ENCODE results near the gene BCL6B. TPM values are rescaled to one million over a fixed set of nuclear protein-coding genes. Genes with fewer than 3 reads are reported as not detected.

Gene BCL6B
- total and polyA plus RNA-seq, 10 of the 15 experiments (the other 5 are each of a cell fraction or from before 2014, with no cell fraction given), result 0.06 to 0.85 (median 0.11) TPM; not detected in 1

DNA sequence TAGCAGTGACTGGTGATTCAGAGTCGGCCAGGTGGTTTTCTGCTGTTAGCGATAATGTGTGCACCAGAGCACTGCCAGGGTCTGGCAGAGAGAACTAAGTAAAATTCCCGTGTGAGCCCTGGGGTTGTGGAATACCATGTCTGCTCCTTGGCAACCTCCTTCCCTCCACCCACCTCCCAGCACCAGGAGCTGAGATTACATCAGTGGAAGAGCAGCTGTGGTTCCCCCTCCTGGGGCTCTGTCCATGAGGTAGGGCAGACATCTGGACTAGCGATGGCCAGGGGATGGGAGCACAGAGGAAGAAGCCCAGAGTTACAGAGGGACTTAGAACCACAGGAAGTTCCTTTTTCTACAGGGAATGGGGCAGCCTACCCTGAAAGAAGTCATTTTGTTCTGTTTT lies 41.4 kb downstream of the BCL6B start (continued):
- TF ChIP-seq, protein P1, sequence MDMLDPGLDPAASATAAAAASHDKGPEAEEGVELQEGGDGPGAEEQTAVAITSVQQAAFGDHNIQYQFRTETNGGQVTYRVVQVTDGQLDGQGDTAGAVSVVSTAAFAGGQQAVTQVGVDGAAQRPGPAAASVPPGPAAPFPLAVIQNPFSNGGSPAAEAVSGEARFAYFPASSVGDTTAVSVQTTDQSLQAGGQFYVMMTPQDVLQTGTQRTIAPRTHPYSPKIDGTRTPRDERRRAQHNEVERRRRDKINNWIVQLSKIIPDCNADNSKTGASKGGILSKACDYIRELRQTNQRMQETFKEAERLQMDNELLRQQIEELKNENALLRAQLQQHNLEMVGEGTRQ (IDR thresholded peaks at IDR 0.05; ENCODE audit: borderline replicate concordance, low read depth, low read length), result no peak
- TF ChIP-seq LARP7 (IDR thresholded peaks at IDR 0.05) (no peak), SREBF1 (IDR thresholded peaks at IDR 0.05; ENCODE audit: low read length) (no peak), JUNB (IDR thresholded peaks at IDR 0.05) (no peak)

DNA sequence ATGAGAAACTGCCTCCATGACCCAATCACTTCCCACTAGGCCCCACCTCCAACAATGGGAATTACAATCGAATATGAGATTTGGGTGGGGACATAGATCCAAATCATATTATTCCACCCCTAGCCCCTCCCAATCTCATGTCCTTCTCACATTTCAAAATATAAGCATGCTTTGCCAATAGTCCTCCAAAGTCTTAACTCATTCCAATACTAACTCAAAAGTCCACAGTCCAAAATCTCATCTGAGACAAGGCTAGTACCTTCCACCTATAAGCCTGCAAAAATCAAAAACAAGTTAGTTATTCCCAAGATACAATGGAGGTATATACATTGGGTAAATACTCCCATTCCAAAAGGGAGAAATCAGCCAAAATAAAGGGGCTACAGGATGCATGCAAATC lies 44.3 kb downstream of the BCL6B start:
- TF ChIP-seq EGR1 (IDR thresholded peaks at IDR 0.05; ENCODE audit: borderline replicate concordance in 1 of 2, low read depth in 2 of 2, low read length in 2 of 2) (no peak), FOXM1 (IDR thresholded peaks at IDR 0.05; ENCODE audit: low read depth, low read length) (no peak), TCF3 (IDR thresholded peaks at IDR 0.05; ENCODE audit: borderline replicate concordance, insufficient read depth, low read depth, low read length) (no peak), NFYB (IDR thresholded peaks at IDR 0.05; ENCODE audit: insufficient read depth, low read depth, low read length) (no peak), NR2C1 (IDR thresholded peaks at IDR 0.05) (no peak), TARDBP (IDR thresholded peaks at IDR 0.05; ENCODE audit: borderline replicate concordance) (no peak), BRCA1 (IDR thresholded peaks at IDR 0.05; ENCODE audit: low read depth, low read length) (no peak), STAT1 (conservative IDR thresholded peaks at IDR 0.05) (no peak)
- POLR2A ChIA-PET, result no interaction called here
- H3K79me2 ChIP-seq (ENCODE audit: control insufficient read depth, insufficient read depth, low read length), result no peaks in the 10 kb centered on the region
- H4K20me1 ChIP-seq (ENCODE audit: control insufficient read depth, insufficient read depth), result no peaks in the 10 kb centered on the region
- CTCF ChIA-PET, result no interaction called here
- no peak overlapping the region for H3K9ac ChIP-seq (ENCODE audit: control insufficient read depth, insufficient read depth, low read length)
- DNase-seq (ENCODE audit: low read depth, low spot score) (no peak), FAIRE-seq (no peak), ATAC-seq (no peak)
- no TSS peak for BruUV-seq (replicated peaks)
- no peaks in the 10 kb centered on the region for H3K36me3 ChIP-seq (ENCODE audit: control insufficient read depth in 2 of 2, insufficient read depth in 2 of 2, low read length in 1 of 2)
- SMC1A ChIA-PET (ENCODE audit: uncharacterized antibody, unreplicated experiment), result no interaction called here
- no peak overlapping the region for H2AFZ ChIP-seq (ENCODE audit: control insufficient read depth, low read depth, low read length)
- in situ Hi-C loops (cut with MboI) (no loop called here), intact Hi-C loops (cut with micrococcal nuclease; ENCODE audit: unreplicated experiment) (no loop called here)
- H3K4me1 ChIP-seq (ENCODE audit: control insufficient read depth, insufficient read depth, low read length), result no peaks in the 10 kb centered on the region
- no peak overlapping the region for H3K4me3 ChIP-seq
- no peaks in the 10 kb centered on the region; the same call in 2 of the 3 replicates for H3K9me3 ChIP-seq (replicated peaks; ENCODE audit: control insufficient read depth, insufficient read depth, low read length)
- H3K27ac ChIP-seq (ENCODE audit: control insufficient read depth, insufficient read depth), result no peak overlapping the region
- WGBS (ENCODE audit: insufficient coverage, insufficient replicate concordance, low lambda C conversion rate, missing lambda C conversion rate), result 5% methylated on average over 1 of the region's 1 CpG
- RAD21 ChIA-PET (ENCODE audit: unreplicated experiment), result interaction anchor here (1.0 kb wide), 1 partner anchor 21 kb away, joined by 3 read pairs; no protein-coding TSS in a partner anchor
- H3K27me3 ChIP-seq (replicated peaks in 1 of 2; ENCODE audit: control insufficient read depth in 2 of 2, insufficient read depth in 2 of 2, low read length in 1 of 2), result no peaks in the 10 kb centered on the region
- no peak overlapping the region for H3K4me2 ChIP-seq (ENCODE audit: control insufficient read depth, insufficient read depth)

Data from GM12878 (cell line).